Activated T-helper 1 cell treated with anti-CD3 and anti-CD28 coated beads, Interleukin-2, amount 50 U/mL, for 16 hours (primary cell): Measurements from ENCODE around the gene KIRREL3.

Experiments used
- DNase-seq, 2 donors: peaks; one replicate each; pipeline ENCODE4 v3.0.0-alpha.2; 2020; ENCODE audit warnings: low read depth in 1 of 2, low spot score in 1 of 2

KIRREL3 gene

DNA sequence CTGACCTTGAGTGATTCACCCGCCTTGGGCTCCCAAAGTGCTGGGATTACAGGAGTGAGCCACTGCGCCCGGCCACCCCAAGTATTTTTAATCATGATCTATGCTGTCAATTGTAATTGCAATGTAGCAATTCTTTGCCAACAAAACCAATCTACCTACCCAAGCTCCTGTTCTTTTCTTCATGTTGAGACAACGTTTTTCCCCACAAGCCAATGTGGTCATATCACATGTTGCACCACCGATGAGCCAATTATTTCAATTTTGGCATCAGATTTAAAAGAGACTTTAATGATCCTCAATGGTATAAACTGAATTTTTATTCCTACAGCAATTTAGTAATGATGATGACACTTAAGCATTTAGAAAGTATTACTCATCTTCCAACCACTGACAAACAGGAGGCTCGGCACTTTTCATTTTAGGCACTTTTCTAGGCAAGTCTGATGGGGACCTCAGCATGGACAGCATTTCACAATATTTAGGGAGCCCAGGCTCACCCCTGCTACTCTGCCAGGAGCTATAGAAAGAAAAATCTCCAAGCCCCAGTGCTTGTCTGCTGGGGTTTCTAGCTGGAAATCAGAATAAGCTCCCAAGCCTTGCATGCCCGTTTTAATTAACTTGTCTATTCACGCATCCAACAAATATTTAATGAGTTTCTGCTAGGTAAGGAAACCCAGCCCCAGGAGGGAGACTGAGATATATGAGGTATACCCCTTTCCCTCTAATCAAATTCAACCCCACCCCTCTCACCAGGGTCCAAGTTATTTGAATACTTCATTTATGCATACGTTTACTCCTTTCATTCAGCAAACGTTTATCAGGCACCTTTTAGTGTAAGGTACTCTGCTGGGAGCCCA, 353.6 kb downstream of the KIRREL3 start:
- no peak for DNase-seq

DNA sequence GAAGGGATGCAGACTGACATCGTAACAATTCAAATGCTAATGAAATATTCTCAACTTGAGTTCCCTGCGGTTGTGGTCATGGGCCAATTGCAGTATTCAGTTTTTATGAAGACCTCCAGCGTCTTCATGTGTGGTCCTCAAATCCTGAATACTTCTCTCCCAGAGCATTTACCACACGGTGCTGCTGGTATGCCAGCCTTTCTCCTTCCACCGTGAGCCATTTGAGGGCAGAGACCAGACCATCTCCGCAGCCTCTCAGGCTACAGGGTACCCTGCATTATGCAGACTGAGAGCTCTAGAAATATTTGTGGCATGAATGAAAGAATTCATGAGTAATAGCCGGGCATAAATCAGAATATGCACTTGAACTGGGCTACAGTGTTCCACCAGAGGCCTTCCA, 355.4 kb downstream of the KIRREL3 start:
- no peak for DNase-seq

DNA sequence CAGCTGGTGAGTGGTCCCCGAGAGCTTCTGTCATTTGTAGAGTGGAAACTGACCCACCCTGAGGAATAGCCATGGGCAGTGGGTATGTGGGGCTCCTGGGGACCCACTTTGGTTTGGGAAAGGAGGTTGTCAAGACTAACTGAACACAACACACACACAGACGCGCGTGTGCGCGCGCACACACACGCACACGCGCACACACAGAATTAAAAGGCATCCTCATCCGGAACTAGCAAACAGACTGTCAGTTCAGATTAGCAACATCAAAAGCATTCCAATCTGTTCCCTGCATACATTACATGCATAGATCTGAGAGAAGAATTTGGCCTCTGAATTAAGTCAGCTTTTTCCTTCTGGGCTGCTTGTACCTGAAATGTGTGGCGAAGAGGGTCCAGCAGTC, 360.4 kb downstream of the KIRREL3 start:
- DNase-seq: no peak

DNA sequence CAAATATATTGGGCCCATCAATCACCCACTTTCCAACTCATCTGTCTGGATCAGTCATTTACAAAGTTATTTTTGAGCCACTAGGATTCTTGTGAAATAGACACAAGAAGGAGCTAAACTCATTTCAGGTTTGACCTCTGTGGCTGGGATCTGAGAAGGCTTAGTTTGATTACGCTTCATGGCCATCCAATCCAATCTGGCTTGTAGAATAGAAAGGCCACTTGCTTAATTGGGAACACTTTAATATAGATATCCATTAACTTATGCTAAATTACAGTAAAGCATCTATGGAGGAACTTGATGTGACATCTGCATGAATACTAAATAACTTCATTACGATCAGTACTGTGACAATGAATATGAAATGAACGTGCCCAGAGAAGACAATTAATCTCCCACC, 360.9 kb downstream of the KIRREL3 start:
- no peak for DNase-seq

DNA sequence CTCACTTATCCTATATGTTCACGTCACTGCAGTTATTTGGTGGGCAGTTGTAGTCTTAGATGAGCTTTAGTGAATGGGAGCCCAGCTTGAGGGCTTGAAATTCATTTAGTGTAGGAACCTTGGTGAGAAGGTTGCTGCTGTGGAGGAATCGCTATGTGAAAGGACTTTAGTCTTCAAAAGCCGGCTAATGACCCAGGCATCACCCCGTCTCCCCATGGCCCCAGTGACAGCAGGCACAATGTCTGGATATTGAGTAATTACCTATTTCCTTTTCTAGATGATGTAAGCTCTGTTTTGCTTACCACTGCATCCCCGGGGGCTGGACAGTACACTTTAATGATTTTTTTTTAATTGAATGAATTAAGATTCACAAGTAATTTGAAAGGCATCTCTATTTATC, 361.9 kb downstream of the KIRREL3 start:
- no peak for DNase-seq

DNA sequence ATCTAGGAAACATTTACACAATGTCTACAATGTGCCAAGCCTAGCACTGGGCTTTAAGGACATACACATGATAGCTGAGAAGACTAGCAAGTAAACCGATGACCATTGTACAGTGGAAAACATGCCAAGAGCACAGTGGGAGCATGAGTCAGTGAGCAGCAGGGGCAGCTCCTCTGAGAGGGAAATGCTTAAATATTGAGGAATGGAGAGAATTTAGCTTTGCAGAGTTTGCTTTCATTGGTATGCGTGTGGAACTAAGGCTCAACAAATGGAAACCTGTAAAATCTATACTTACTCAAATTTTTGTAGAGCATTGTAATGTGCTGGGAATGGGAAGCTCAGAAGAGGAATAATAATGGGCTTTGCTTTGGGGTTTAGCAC, 362.8 kb downstream of the KIRREL3 start:
- no peak for DNase-seq

DNA sequence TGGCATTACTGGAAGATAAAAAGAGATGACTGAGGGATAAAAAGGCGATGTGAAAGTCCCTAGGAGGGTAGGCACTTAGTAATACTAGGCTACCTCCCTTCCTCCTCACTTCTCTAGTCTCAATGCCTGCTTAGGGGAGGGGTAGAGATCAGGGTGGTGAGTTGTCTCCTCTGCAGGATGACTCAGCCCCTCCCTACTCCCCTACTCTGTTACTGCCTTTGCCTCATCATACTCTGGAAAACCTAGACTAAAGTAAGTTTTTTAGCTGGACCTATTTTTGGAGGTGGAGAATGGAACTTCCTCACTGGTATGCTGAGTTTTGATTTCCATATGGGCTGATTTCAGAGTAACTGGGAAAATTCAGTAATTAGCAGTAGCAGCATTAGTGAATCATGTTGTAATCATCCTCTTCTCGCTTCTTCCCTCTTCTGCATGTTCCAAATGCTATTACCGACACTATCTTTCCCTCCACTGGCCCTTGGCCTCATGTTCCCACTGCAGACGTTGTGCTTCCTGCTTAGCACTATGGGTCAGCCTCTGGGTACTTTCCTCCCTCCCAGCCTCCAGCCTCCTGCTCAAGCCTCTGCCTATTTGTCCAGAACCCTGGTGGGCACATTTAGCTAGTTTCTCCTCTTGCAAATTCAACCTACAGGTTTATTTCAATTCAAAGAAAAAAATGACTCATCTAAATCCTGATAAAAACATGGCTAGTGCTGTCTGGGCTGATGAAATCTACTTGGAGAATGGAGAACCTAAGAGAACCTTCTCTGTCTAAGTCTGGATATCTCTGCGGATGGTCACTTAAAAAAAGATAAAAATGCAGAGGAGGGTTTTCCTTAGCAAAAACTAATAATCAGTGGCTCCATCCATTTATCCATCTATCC, 363.4 kb downstream of the KIRREL3 start:
- no peak for DNase-seq

DNA sequence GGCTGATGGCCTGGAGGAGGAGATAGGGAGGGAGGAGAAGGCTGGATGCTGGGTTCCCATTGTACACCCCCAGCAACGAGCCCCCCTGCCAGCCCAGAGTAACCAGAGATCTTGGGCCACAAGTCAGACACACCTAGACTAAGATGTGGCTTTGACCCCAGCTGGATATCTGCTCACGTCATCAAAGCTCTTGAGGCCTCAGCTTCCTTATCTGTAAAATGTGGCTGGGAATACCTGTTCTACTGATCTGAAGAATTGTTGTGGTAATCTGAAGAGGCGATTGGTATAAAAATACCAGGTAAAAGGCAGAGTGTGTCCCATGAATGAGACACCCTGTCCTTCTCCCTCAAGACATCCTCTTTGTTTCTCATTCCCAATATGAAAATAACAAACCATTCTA, 365.1 kb downstream of the KIRREL3 start:
- DNase-seq: no peak

DNA sequence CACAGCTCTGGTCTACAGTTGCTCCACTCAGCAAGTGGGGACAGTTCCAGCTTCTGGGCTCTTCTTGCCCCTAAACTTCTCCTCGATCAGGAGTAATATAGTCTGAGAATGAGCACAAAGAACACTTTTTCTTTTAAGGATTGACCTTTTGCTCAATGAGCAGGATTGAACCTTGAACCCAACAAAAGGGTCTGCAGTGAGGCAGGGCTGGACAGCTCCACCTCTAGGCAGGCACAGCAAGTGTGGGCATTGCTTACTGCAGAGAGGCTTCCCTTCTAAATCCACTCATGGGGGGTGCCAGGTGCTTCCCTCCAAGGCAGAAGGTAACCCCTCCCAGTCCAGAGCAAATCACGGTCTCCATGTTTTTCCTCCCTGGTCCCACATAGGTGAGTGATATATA, 365.6 kb downstream of the KIRREL3 start:
- DNase-seq: no peak

DNA sequence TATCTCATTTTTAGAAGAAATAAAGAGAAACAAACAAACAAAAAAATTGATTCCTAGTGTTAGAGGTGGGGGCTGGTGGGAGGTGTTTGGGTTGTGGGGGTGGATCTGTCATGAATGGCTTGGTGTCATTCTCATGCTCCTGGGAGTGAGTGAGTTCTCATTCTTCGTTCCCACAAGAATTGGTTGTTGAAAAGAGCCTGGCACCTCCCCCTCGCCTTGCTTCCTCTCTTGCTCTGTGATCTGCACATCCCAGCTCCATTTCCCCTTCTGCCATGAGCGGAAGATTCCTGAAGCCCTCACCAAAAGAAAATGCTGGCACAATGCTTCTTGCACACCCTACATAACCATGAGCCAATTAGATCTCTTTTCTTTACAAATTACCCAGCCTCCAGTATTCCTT, 367.2 kb downstream of the KIRREL3 start:
- DNase-seq: no peak

DNA sequence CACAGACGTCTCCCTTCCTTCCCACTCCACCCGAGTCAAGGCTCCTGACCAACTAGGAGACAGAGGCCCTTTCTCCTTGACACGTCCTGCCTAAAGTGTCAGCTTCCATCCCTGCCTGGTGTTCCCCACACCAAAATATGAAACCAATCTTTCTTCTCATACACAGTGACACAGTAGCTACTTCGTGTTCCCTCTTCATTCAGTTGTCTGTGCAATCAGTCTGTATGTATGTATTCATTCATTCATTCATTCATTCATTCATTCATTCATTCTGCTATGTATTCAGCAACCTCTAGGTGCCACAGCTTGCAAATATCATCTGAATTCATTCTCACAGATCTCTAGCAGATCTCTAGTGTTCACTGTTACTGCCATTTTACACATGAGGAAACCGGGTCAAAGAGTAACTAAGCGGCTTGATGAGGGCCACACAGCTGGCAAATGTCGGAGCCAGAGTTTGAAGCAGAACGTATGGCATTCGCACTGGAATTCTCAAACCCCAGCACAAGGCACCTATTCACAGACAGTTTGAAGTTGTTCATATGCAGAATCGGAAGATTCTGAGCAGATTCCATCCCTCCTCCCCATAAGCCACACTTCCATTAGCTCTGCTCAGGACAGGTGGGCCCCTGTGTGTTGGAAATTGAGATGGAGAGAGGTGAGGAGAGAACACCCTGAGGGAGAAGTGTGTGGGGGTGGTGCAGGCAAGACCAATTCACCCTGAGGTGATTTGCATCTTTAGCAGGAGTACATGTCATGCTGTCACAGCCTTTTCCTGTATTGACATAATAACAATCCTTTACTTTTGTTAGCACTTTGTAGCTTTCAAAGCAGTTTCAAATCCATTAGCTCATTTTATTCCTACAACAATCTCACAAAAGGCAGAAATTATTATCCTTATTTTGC, 369.4 kb downstream of the KIRREL3 start:
- DNase-seq: no peak

DNA sequence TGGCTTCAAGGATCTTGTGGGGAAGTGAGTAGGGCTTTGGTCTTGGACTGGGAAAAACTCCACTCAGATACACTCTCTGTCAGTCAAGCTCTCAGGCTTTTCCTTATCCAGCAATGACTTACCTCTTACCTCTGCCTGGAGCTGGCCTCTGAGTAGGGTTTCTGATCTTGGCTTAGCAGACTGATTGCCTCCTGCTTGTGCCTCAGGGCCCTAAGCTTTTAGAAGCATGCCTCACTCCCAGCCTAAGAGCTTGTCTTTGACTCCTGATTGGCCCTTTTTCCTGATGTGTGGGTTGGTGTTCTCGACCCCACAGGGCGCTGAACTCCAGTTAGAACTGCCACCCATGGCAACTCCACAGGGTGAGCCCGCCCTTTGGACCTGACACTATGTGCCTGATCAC, 370.1 kb downstream of the KIRREL3 start:
- no peak for DNase-seq

DNA sequence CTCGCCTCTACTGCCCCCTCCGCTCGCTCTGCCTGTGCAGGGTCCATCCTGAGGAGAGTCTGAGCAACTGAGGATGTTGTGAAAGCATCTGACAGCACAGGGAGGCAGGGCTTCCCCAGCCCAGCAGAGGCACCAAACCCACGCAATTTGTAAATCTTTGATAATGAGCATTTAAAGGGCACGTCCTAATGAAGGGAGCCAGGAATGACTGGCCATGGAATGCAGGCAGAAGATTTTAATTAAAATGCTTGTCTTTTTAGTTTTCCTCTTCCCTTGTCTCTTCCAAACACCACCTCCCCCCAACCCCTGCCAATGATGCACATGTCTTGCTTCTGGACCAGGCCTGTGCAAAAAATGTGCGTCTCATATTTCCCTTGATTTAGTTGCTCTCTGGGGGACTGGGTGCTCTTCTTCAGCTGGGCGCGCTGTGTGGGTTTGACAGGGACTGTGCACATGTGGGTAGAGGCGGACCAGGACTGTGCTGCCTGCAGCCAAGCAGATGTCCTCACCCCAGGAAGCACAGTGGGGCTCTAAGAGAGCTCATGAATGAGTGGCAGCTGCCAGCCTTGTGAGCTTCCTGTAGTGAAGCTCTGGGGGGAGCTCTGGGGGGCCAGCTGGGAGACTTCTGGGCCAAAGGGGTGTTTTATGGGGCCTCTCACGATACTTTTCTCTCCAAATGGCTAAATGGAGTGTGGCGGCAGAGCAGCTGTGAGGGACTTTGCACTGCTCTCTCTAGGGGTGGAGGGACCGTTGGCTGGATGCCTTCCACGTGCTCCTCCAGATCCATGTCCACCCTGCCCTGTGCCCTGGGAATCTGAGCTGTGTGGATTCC, 371.6 kb downstream of the KIRREL3 start:
- no peak for DNase-seq

DNA sequence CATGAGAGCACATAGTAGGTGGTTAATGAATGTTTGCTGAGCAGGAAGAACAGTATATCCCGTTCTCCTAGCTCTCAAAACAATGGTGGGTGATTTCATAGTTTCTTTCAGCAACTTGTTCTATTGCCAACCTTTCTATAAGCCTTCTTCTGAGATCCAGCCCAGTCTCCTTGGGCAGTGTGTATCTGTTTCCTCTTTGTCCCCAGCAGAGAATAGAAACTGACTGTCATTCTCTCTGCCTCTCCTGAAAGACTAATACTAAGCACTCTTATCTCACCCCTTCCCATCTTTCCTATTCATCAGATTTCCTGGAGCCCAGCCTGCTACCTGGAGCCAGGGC, 372.1 kb downstream of the KIRREL3 start:
- no peak for DNase-seq

DNA sequence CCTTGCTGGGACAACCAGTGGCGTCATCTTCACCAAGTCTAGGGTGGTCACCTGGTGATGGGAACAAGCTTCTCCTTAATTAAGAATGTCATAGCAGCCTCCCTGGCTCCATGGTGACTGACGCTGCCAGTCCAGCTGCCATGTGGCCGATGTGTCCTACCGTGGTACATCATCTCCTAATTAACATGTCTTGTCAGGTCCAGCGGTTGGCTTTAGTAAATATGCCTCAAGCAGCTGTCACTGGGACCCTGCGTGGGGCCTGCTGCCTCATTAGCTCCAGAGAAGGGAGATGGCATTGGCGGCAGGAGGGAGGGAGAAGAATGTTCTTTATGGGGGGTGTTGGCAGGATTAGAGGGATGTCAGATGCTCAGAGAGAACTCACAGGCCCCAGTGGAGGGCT, 373.1 kb downstream of the KIRREL3 start:
- no peak for DNase-seq

DNA sequence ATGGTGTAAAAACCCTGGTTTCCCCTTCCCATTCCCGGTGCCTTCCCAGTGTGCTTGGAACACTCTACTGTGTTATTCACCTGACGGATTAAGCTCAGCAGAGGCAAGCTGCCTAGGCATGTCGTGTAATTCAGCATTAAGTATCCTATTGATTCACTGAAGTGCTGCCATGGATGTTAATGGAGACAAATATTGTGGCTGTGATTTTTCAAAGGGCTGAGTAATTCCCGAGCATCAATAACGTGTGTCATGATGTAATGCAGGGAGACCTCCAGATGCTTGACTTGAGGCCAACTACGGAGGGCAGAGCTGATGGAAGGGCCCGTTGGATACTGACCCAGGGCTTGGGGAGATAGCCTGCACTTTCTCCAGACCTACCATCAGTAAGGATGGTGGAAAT, 376.1 kb downstream of the KIRREL3 start:
- no peak for DNase-seq

DNA sequence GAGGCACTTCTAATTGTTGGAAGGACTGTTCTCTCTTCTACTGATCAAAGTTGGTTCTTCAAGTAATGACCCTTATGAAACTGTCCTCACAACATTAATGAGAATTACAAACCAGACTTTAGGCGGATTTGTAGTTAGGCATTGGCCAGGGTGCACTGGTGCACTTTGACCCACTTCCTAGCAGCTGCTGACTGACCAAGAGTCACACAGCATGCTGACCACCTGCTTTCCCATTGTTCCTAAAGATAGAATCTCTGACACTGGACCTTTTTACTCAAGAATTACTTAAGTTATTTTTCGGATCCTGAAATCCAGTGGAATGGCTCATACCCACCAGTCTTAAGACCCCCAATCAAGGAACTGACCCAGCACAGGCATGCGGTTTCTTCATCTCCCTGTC, 381.1 kb downstream of the KIRREL3 start:
- no peak for DNase-seq

DNA sequence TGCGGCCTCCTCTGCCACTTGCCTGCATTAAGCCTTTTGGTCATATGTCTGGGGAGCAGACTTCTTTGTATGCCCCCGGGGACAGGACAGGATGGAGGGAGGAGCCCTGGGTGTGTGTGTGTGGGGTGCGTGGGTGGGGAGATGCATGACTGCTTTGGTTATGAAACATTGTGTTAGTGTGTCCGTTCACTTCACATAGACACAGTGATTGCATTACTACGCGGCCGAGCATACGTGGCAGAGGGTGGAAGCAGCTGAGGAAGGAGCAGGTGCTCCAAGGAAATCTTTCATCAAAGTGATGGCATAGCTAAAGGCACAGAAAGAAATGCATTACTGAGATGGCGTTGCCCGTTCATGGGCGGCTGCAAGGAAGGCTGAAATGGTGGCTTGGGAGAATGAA, 384.7 kb downstream of the KIRREL3 start:
- no peak for DNase-seq

DNA sequence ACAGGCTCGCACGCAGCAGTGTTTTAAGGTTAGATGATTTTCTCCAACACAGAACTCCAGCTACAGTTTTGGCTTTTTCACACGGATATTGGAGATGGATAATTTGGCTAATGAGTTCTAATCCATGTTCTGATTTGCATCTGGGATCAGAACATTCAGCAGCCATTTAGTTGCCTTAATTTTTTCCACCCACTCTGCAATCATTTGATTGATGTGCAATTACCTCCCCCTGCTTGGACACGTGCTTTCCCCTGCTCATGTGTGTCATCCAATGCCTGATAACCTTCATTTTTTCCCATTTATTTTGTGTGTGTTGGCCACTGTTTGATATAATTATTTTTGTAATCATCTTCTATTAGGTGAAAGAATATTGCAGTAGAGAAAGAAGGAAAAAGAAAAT, 387.3 kb downstream of the KIRREL3 start:
- DNase-seq: no peak

DNA sequence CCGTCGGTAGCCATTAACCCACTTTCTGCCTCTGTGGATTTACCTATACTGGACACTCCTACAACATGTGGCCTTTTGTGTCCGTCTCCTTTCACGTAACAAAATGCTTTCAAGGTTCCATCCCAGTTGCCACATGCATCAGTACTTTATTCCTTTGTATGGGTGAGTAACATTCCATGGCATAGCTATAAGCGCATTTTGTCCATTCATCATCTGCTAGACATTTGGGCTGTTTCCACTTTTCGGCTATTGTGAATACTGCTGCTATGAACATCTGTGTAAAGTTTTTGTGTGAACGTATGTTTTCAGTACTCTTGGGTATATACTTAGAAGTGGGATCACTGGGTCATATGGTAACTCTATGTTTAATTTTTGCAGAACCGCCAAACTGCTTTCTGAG, 387.9 kb downstream of the KIRREL3 start:
- DNase-seq: no peak

DNA sequence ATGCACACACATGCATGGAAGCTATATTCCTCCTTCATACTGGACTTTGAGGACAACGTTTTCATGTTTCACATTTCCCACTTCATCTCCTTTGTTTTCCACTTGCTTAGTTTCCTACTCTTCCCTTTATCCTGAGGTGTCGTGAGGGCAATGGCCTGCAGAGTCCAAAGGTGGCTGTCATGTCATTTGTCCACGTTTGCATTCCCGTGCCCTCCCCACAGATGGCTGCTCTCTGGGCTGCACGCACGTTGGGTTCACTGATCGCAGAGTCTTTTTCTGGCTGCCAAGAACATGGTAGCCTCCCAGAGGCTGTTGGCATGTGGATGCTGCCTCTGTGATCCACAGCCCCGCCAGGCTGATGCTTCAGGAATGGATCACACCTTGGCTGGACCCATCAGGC, 389.1 kb downstream of the KIRREL3 start:
- DNase-seq: no peak
